Type B pancreatic cell (in vitro differentiated cells): ENCODE data around the gene PGP. TPM values are rescaled to one million over a fixed set of nuclear protein-coding genes. Genes with fewer than 3 reads are reported as not detected.

ENCODE experiments used
- DNase-seq: peaks from one replicate; pipeline ENCODE4 v3.0.0; 2021; ENCODE audit warnings: mixed read lengths; ENCODE audit not compliant: unreplicated experiment; ENCODE audit errors: extremely low spot score
- H3K27ac Mint-ChIP-seq: 2 replicates; pipeline ENCODE4 v1.8.0; 2021; ENCODE audit warnings: mild to moderate bottlenecking, mixed read lengths
- H3K27me3 Mint-ChIP-seq: 2 replicates; pipeline ENCODE4 v1.8.0; 2021; ENCODE audit warnings: mixed read lengths
- H3K36me3 Mint-ChIP-seq: 2 replicates; pipeline ENCODE4 v1.8.0; 2021; ENCODE audit warnings: mixed read lengths
- H3K4me1 Mint-ChIP-seq: one replicate; pipeline ENCODE4 v1.8.0; 2021; ENCODE audit warnings: mixed read lengths; ENCODE audit not compliant: unreplicated experiment
- H3K4me3 Mint-ChIP-seq: 2 replicates; pipeline ENCODE4 v1.8.0; 2021; ENCODE audit warnings: mild to moderate bottlenecking, mixed read lengths
- H3K9me3 Mint-ChIP-seq: 2 replicates; pipeline ENCODE4 v1.8.0; 2021; ENCODE audit warnings: mixed read lengths
- CTCF ChIP-seq: fragments of 200-600 bp; sonication (generic); conservative IDR thresholded peaks from 2 replicates; pipeline ENCODE4 v1.5.0; 2021; ENCODE audit warnings: antibody characterized with exemption, mild to moderate bottlenecking
- total RNA-seq: library from RNA; stranded (reverse); gene quantifications from 2 replicates; pipeline ENCODE4 v1.2.1, GENCODE V29; 2021; ENCODE audit warnings: low replicate concordance

PGP gene
- total RNA-seq, 1 donor from 2014 or later = 25.5 TPM

GRCh38 chr16:2226918-2227317 is 12.3 kb upstream of the PGP start:
- Mint-ChIP-seq H3K4me1 (peaks cover 4% of the 10 kb centered on the region), H3K27ac (peak overlapping the region; percentile 35), H3K4me3 (no peak overlapping the region), H3K36me3 (no peaks in the 10 kb centered on the region), H3K27me3 (no peaks in the 10 kb centered on the region), H3K9me3 (no peaks in the 10 kb centered on the region)
- no peak for TF ChIP-seq CTCF
- DNase-seq = no peak

GRCh38 chr16:2226245-2226793 is 11.7 kb upstream of the PGP start:
- H3K9me3 Mint-ChIP-seq = no peaks in the 10 kb centered on the region
- H3K27me3 Mint-ChIP-seq = no peaks in the 10 kb centered on the region
- peak overlapping the region; percentile 59 for H3K4me3 Mint-ChIP-seq
- no peak overlapping the region for H3K27ac Mint-ChIP-seq
- no peaks in the 10 kb centered on the region for H3K36me3 Mint-ChIP-seq
- TF ChIP-seq CTCF = no peak
- no peak for DNase-seq
- H3K4me1 Mint-ChIP-seq = peaks cover 4% of the 10 kb centered on the region

- Mint-ChIP-seq H3K27ac (peak overlapping the region; percentile 59), H3K4me1 (peaks cover 4% of the 10 kb centered on the region), H3K27me3 (no peaks in the 10 kb centered on the region), H3K4me3 (peak overlapping the region; percentile 86), H3K36me3 (no peaks in the 10 kb centered on the region), H3K9me3 (no peaks in the 10 kb centered on the region)
- no peak for TF ChIP-seq CTCF
- no peak for DNase-seq
Observed at GRCh38 chr16:2223942-2224486, 9.4 kb upstream of the PGP start.

GRCh38 chr16:2223221-2223941 is 8.7 kb upstream of the PGP start, which contains the start of gene E4F1:
Gene E4F1, plus strand, starts transcription at chr16:2223591. Its CDS starts 23 bp downstream, at chr16:2223614.
- H3K4me1 Mint-ChIP-seq = peaks cover 4% of the 10 kb centered on the region
- peak within 1 kb of the TSS; percentile 87 for H3K4me3 Mint-ChIP-seq
- H3K27ac Mint-ChIP-seq = peak within 1 kb of the TSS; percentile 74
- H3K27me3 Mint-ChIP-seq = no peaks in the 10 kb centered on the region
- no peaks in the 10 kb centered on the region for H3K36me3 Mint-ChIP-seq
- peak; percentile 100 for DNase-seq
- TF ChIP-seq CTCF = no peak
- H3K9me3 Mint-ChIP-seq = no peaks in the 10 kb centered on the region

GRCh38 chr16:2216330-2216729 is 1.7 kb upstream of the PGP start:
- Mint-ChIP-seq H3K4me1 (peaks cover 11% of the 10 kb centered on the region), H3K4me3 (peak overlapping the region; percentile 94), H3K36me3 (no peaks in the 10 kb centered on the region), H3K27me3 (no peaks in the 10 kb centered on the region), H3K27ac (peak overlapping the region; percentile 57), H3K9me3 (no peaks in the 10 kb centered on the region)
- no peak for DNase-seq
- no peak for TF ChIP-seq CTCF
